IPS-NIHi7 (cell line): ENCODE results near the gene TTYH3.
A peak's percentile ranks its signal among the peaks of the same experiment; 100 is the strongest.

Experiments
- DNase-seq: peaks from one replicate; pipeline ENCODE4 v3.0.0; 2012; ENCODE audit warnings: mixed read lengths; ENCODE audit errors: extremely low spot score

TTYH3 gene

DNA sequence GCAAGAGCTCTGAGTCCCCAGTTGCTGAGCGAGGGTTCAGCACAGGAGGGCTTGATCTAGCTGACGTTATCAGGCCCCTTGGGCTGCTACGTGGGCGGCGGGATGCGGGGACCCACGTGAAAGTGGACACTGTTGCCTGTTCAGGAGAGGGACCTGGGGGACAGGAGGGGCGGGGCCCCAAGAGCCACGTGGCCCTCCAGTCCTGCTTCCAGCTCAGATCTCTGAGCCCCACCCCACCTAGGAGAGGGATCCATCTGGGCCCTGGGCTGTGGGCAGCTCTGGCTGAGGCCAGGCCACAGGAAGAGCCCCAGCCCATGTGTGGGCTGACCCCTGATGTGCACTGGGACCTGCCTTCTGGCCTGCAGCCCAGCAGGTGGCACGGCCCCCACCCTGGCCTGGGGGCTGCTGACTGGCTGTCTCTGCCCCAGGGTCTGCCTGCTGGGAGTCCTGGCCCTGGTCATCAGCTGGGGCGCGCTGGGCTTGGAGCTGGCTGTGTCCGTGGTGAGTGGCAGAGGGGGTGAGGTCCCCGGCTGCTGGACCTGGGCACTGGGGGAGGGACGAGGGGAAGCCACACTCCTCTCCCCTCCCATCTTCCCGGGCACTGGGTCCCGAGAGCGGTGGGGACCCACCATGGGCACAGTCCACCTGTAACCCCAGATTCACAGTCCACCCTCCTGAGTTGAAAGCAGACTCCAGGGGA, 17.5 kb downstream of the TTYH3 start:
- DNase-seq = no peak

DNA sequence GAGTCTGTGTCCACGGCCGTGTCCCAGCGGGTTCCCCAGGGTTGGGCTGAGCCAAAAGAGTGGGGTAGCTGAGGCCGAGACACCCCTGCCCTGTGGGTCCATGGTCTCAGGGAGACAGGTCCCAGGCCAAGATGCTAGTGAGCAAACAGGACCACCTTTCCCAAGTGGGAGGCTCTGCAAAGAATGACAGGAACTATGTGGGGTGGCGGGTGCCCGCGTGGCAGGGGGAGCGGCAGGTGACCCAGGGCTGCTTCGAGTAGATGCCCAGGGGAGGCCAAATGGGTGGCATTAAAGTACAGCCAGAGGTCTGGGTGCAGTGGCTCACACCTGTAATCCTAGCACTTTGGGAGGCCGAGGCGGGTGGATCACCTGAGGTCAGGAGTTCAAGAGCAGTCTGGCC, 18.2 kb downstream of the TTYH3 start:
- no peak for DNase-seq

DNA sequence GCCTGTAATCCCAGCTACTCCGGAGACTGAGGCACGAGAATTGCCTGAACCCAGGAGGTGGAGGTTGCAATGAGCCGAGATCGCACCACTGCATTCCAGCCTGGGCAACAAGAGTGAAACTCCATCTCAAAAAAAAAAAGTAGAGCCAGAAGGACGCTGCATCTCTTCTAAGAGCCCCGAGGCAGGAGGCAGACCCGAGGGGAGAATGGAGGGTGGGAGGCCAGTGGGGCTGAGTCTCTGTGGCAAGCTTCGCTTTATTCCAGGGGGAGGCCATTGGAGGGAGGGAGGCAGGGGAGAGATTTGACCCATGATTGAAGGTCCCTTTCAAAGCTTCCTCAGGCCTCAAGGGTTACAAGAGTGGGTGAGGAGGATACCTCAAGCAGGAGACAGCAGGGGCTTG, 18.7 kb downstream of the TTYH3 start:
- no peak for DNase-seq

DNA sequence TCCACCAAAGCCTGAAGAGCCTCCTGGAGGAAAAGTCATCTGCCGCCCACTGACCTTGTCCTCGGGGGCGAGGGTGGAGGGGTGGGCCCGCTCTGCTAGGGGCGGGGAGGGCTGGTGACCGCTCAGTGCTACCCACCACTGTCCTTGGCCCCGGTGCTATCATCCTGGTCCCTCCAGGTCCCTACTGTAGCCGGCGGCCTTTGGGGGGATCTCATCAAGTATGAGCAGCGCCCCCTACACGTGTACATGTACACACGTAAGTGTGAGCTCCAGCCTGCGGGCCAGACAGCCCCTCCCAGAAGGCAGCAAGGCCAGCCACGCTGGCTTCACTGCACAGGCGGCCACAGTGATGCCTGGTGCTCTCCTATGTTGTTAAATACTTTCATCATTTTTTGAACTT, 19.6 kb downstream of the TTYH3 start:
- peak; percentile 57 for DNase-seq

DNA sequence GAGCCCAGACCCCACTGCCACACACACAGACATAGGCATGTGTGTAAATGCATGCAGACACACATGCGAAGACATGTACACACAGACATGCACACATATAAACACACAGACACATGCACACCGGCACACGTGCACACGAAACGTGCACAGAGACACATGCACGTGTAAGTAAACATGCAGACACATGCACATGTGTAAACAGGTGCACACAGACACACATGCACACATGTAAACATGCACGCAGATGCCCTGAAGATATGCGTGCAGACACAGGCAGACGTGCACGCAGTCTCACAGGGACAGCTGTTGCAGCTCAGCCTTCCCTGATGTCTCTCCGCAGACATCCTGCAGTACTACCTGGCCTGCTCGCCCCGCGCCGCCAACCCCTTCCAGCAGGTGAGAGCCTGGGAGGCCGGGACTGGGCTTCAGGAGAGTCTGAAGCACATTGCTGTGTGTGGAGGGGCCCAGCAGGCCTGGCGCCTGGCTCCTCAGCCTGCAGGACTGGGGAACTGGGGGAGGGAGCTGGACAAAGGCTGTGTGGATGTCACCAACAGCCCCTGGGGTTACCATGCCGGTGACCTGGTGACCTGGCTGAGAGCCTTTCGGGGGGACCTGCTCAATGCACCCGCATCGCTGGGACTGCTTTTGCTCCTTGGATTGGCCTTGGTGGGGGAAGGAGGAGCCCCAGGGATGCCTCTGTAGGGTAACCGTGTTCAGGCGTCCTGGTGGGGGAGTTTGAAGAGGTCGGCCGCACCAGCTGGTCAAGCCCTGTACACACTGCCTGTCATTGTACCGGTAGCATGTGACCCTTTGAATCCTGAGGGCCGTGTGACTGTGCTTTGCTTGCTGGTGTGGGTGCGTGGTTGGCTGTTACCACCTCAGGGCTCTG, 20.3 kb downstream of the TTYH3 start:
- DNase-seq = no peak

DNA sequence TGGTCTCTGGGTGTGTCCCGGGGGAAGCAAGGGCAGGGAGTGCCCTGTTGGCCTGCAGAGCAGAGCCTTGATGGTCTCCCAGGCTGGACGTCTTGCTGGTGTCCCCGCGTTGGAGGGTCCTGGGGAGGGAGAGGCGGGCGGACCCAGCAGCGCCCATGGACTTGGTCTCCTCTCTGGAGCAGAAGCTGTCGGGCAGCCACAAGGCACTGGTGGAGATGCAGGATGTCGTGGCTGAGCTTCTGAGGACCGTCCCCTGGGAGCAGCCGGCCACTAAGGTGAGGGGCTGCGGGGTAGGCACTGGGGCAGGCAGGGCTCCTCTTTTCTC, 20.9 kb downstream of the TTYH3 start:
- no peak for DNase-seq

DNA sequence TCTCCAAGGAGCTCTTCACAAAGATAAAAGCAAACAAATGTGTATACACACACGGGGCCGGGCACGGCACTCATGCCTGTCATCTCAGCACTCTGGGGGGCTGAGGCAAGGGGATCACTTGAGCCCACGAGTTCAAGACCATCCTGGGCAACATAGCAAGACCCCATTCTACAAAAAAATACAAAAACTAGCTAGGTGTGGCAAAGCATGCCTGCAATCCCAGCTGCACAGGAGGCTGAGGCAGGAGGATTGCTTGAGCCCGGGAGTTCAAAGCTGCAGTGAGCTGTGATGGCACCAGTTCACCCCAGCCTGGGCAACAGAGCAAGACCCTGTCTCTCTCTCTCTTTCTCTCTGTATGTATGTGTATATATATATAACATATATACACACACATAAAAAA, 22.3 kb downstream of the TTYH3 start:
- DNase-seq = no peak

DNA sequence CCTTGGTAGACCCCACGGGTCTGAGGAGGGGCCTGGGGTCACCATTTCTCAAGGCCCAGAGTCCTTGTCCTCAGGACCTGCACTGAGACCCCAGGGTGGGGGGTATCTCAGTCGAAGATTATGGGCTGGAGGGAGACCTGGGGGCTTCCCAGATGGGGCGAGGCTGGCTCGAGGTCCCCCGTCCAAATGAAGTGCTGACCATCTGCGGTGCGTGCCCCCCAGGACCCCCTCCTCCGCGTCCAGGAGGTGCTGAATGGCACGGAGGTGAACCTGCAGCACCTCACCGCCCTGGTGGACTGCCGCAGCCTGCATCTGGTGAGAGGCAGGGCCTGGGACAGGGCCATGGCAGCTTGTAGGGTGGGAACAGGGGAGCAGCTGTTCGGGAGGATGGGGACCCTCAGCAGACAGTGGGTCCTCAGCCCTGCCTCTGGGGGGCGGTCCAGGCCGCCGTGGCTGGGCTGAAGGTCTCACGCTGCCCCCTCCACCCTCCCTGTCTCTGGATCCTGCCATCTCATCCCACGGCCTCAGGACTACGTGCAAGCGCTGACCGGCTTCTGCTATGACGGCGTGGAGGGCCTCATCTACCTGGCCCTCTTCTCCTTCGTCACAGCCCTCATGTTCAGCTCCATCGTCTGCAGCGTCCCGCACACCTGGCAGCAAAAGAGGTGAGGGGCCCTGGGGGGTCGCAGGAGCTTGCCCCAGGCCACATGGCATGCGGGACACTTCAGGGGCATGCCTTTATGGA, 24.3 kb downstream of the TTYH3 start:
- DNase-seq = no peak

DNA sequence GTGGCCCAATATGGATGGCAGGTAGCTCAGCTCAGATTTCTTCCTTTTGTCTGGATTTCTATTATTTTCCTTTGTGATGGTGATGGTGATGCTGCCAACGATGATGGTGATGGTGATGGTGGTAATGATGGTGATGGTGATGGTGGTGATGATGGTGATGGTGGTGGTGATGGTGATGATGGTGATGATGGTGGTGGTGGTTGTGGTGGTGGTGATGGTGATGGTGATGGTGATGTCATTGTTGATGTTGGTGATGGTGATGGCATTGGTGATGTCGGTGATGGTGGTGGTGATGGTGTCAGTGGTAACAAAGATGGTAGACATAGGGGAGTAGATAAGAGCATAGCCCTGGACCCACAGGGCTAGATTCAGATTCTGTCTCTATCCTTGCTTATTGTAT, 25.4 kb downstream of the TTYH3 start:
- DNase-seq = no peak

DNA sequence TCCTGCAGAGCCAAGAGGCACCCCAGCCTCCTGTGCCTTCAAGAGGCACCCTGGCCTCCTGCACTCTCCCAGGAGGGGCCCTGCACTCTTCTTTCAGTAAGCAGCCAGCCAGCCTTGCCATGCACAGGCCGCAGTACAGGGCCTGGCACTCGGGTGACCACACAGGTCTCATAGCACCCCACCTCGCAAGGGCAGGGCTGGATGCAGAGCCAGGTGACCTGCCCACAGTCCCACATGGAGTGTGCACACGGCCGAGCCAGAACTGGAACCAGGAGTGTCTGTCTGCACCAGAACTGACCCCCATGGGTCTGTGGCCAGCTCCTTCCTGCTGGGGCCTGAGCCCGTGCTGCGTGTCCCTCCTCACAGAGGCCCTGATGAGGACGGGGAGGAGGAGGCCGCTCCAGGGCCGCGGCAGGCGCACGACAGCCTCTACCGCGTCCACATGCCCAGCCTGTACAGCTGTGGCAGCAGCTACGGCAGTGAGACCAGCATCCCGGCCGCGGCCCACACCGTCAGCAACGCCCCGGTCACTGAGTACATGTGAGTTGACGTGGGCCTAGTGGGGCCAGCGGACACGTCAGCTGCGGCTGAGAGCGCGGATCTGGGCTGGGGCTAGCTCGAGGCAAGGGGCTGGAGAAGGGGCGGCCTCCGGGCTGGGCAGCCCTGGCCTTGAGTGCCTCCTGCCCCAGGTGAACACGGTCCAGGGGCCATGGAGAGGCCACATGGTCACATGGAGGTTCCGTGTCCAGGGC, 26.3 kb downstream of the TTYH3 start:
- DNase-seq = no peak

DNA sequence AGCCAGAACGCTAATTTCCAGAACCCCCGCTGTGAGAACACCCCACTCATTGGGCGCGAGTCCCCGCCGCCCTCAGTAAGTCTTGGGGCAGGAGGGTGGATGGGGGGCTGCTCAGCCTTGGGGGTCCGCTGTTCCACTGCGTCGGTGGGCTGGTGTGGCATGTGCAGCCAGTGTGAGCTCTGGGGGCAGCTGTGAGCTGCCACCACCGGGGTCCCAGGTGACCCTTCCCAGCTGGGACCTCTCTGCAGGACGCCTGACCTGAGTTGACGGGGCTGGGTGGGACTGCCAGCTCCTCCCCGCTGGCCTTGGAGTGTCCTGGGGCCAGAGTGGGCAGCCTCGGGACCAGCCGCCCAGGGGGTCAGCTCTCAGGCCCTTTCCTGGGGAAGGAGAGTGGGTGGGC, 27.2 kb downstream of the TTYH3 start:
- DNase-seq = no peak

DNA sequence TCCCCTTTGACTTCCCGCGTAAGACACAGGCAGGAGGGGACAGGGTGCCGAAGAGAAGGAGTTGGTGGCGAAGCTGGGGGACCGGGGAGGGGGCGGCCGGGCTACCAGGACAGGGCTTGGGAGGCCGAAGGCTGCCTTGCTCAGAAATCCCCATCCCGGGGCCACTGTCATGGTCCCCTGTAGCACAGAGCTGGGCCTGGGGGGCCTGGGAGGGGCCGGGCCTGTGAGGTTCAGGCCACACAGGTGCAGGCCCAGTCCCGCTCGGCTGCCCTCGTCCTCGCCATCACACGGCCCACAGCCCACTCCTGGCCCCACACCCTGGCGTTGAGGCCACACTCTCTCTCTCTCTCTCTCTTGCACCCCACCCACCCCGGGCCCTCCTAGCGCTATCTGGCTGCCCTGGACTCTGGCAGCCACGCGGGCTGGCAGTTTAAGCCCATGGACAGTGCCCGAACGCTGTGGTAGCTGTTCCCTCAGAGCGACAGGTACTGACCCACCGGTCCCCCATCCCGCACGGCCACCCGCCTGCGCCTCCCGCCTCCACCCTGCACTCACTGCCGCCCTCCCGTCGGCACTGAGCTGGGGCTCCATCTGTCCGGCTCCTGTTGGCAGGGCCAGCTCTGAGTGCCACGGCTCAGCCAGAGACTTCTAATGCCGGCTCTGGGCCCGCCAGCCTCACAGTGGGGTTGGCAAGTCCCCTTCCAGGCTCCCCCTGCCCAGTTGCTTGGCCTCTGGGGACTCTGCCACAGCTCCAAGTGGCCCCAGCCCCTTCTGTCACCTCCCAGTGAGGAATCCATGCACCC, 28.0 kb downstream of the TTYH3 start:
- no peak for DNase-seq

DNA sequence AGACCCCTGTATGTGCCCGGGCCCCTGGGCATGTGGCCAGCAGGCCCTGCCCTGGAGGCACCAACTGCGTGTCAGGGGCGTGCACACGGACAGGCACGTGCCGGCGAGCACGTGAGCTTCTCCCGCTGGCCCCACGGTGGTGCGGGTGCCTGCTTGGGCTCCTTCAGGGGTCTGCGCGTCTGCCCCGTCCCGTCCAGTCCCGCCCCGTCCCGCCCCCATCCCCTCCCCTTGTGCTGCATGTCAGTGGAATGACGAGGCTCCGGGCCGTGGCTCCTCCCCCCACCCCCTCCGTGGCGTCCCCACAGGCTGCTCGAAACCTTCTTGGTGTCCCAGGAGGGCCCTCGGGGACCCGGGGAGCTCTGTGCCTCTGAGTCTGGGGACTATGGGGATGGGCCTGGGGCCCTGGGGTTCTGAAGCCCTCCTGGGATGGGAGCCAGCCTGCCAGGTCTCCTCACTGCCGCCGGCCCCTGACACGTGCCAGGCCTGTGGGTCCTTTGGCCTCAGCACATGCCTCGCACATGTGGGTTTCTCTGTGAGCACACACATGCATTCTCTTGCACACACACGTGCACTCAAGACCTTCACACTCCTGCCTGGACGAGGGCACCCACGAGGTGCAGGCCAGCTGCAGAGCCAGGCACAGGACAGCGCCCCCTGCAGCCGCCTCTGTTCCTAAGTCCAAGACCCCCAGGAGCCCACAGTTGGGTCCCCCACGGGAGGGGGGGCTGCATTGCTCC, 28.7 kb downstream of the TTYH3 start:
- DNase-seq = no peak

DNA sequence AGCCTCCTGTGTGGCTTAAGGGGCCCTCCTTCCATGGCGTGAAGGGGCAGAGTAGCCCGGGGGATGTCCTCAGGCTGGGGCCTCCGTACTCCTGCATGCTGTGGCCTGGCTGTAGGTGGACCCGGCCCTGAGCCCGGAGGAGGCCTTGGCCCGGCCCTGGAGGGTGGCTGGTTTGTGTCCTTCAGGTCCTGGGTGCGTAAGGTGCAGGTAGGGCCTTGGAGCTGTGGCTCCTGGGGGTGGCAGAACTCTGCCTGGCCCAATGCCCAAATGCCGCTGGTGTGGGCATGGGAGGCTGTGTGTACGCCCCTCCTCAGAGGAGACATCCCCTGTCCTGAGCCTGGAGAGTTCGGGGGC, 29.3 kb downstream of the TTYH3 start:
- no peak for DNase-seq

DNA sequence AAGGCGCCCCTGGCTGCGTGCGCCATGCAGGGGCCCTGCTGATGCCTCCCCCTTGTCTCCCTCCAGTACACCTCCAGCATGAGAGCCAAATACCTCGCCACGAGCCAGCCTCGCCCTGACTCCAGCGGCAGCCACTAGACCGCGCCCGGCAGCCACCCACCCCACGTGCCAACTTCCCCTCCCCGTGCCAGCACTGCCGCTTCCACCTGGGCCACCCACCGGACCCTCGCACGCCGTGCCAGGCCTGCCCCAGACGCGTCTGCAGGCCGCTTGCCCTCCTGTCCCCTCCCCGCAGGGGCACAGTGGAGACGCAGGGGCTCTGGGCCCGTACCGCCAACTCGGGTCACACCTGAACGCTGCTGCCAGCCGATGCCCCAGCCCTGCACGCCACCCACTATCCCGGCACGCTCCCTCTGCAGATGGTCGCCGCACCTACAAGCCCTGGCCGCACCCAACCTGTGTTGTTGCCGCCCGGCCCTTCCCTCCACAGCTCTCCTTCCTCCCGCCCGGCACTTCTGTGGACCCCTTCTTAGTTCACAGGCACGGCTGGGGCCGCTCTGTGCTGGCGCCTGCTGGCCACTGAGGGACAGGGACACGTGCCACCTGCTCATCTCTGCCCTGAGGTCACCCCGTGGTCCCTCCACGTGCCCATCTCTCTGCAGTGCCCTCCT, 30.0 kb downstream of the TTYH3 start:
- DNase-seq = no peak

DNA sequence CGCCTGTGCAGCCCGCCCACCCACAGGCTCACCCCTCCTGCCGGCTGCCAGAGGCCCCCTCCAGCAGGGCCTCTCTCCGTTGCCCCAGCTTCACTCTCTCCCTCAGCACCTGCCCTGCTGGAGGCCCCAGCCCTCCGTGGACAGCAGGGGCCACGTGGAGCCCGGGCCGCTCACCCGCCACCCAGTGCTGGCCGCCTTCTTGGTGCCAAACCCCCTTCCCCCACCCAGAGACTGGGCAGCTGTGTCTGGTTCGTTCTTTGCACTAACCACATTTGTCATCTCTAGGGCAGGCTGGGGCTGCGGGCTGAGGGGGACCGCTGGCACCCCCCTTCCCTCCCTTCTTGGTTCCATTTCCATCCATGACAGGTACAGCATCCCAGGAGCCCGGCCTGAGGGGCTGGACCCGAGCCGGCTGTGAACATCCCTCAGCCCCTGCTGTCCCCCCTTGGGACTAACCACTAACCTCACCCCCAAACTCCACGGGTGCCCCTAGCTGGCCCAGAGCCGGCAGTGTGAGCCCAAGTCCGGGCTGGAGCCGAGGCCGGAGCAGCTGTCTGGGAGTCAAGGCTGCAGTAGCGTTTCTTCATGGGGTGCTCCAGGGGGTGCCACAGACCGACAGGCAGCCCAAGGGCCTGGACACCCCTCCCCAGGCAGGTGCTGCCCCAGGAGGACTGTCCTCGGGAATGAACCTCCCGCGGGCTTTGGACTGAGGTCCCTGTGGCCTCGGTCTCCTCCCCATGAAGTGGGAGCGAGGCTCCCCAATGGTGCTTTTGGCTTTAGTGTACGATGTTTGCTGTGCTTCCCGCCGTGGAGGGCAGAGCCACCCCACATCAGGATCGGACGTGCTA, 30.7 kb downstream of the TTYH3 start:
- no peak for DNase-seq

DNA sequence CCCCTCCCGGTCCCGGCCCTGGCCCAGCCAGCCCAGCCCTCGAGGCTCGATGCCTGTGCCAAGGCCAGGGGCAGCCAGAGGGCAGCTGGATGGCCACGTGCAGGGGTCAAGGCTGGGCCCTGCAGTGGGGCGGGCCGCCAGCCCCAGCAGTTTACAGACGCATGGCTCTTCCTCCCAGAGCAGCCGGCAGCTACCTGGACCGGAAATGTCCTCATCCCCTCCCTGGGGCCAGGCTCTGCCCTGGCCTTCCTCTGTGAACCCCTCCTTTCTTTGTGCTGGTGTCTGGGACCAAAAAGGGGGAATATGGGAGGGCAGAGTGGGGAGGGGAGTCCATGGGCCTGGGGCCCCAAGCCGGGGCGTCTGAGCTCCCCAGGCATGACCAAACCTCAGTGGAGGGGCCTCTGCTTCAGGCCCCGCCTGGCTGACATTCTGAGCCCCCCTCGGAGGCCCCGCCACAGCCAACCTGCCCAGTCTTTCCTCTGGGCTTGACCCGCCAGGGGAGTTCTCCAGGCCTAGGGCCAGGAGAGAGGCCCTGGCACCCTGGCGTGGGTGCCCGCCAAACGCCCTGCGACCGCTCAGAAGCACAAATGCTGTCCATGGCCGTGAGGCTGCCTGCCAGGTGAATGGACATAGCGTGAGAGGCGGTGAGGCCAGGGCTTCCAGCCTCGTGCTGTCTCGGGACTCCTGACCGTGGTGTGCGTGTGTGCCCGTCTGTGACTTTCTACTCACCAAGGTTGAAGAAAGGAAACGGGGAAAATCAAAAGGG, 31.5 kb downstream of the TTYH3 start:
- no peak for DNase-seq

DNA sequence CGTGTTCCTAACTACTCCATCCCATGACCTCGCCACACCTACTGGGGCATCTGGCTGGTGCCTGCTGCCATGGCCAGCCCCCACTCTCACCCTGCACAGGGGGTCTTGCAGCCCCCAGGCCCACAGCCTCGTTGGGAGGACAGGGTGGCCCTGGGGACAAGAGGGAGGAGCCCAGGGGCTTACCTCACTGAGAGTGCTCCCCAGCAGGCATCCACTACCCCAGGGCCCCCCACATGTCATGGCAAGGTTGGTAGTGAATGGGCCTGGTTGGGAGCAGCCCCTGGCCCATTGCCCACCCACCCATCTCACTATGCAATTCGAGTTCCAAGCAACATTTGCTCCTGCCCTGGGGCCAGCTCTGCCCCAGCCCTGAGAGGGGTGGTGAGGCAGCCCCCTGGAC, 32.2 kb downstream of the TTYH3 start:
- DNase-seq = no peak
